Activated naive CD4-positive, alpha-beta T cell treated with anti-CD3 and anti-CD28 coated beads, Interleukin-2, amount 10 ng/mL, durations not matched to agents 7 days and 5 days (primary cell): ENCODE results near the gene KCNJ6.

ENCODE experiments used
- CTCF ChIA-PET: fragments of 350-600 bp; sonication (Branson Sonifier 250); formaldehyde crosslinking; loops from one replicate; lab custom pipeline; 2021; ENCODE audit warnings: antibody characterized with exemption; lab: Charles Lee
- DNase-seq: peaks from one replicate; pipeline ENCODE4 v3.0.0-alpha.2; 2020
- H3K27ac Mint-ChIP-seq: one replicate; pipeline ENCODE4 v1.8.0; 2021; ENCODE audit warnings: mild to moderate bottlenecking, moderate library complexity, mixed read lengths
- H3K27me3 Mint-ChIP-seq: one replicate; pipeline ENCODE4 v1.8.0; 2021; ENCODE audit warnings: mild to moderate bottlenecking, mixed read lengths
- H3K36me3 Mint-ChIP-seq: one replicate; pipeline ENCODE4 v1.8.0; 2021; ENCODE audit warnings: mixed read lengths
- H3K4me1 Mint-ChIP-seq: one replicate; pipeline ENCODE4 v1.8.0; 2021; ENCODE audit warnings: mixed read lengths
- H3K4me3 Mint-ChIP-seq: one replicate; pipeline ENCODE4 v1.8.0; 2021; ENCODE audit warnings: mild to moderate bottlenecking, moderate library complexity, mixed read lengths
- H3K9me3 Mint-ChIP-seq: one replicate; pipeline ENCODE4 v1.8.0; 2021; ENCODE audit warnings: mixed read lengths

Gene KCNJ6

GRCh38 chr21:37800456-37801061 is 115.7 kb downstream of the KCNJ6 start:
- DNase-seq: no peak
- Mint-ChIP-seq H3K27me3 (peaks cover 4% of the 10 kb centered on the region), H3K4me3 (no peak overlapping the region), H3K27ac (no peak overlapping the region), H3K36me3 (no peaks in the 10 kb centered on the region), H3K9me3 (no peaks in the 10 kb centered on the region), H3K4me1 (no peaks in the 10 kb centered on the region)
- CTCF ChIA-PET: no interaction called here

GRCh38 chr21:37800057-37800455 is 116.2 kb downstream of the KCNJ6 start:
- CTCF ChIA-PET: no interaction called here
- Mint-ChIP-seq H3K36me3 (no peaks in the 10 kb centered on the region), H3K4me1 (no peaks in the 10 kb centered on the region), H3K9me3 (no peaks in the 10 kb centered on the region), H3K4me3 (no peak overlapping the region), H3K27ac (no peak overlapping the region), H3K27me3 (peaks cover 4% of the 10 kb centered on the region)
- DNase-seq: no peak

GRCh38 chr21:37799211-37800056 is 116.8 kb downstream of the KCNJ6 start:
- H3K27ac Mint-ChIP-seq: no peak overlapping the region
- H3K4me3 Mint-ChIP-seq: no peak overlapping the region
- H3K36me3 Mint-ChIP-seq: no peaks in the 10 kb centered on the region
- H3K4me1 Mint-ChIP-seq: no peaks in the 10 kb centered on the region
- H3K27me3 Mint-ChIP-seq: peaks cover 4% of the 10 kb centered on the region
- no peaks in the 10 kb centered on the region for H3K9me3 Mint-ChIP-seq
- DNase-seq: no peak
- CTCF ChIA-PET: no interaction called here

GRCh38 chr21:37797403-37797802 is 118.9 kb downstream of the KCNJ6 start:
- CTCF ChIA-PET: no interaction called here
- Mint-ChIP-seq H3K27ac (no peak overlapping the region), H3K4me1 (no peaks in the 10 kb centered on the region), H3K9me3 (no peaks in the 10 kb centered on the region), H3K27me3 (no peaks in the 10 kb centered on the region), H3K4me3 (no peak overlapping the region), H3K36me3 (no peaks in the 10 kb centered on the region)
- DNase-seq: no peak

GRCh38 chr21:37796011-37796410 is 120.2 kb downstream of the KCNJ6 start:
- Mint-ChIP-seq H3K9me3 (no peaks in the 10 kb centered on the region), H3K36me3 (no peaks in the 10 kb centered on the region), H3K27ac (no peak overlapping the region), H3K27me3 (no peaks in the 10 kb centered on the region), H3K4me3 (no peak overlapping the region), H3K4me1 (no peaks in the 10 kb centered on the region)
- DNase-seq: no peak
- CTCF ChIA-PET: no interaction called here

GRCh38 chr21:37793660-37794059 is 122.6 kb downstream of the KCNJ6 start:
- Mint-ChIP-seq H3K36me3 (no peaks in the 10 kb centered on the region), H3K27me3 (no peaks in the 10 kb centered on the region), H3K4me1 (no peaks in the 10 kb centered on the region), H3K4me3 (no peak overlapping the region), H3K27ac (no peak overlapping the region), H3K9me3 (no peaks in the 10 kb centered on the region)
- DNase-seq: no peak
- CTCF ChIA-PET: no interaction called here

GRCh38 chr21:37792046-37792445 is 124.2 kb downstream of the KCNJ6 start:
- no peak for DNase-seq
- Mint-ChIP-seq H3K36me3 (no peaks in the 10 kb centered on the region), H3K4me3 (no peak overlapping the region), H3K9me3 (no peaks in the 10 kb centered on the region), H3K27me3 (no peaks in the 10 kb centered on the region), H3K4me1 (no peaks in the 10 kb centered on the region), H3K27ac (no peak overlapping the region)
- CTCF ChIA-PET: no interaction called here

- H3K36me3 Mint-ChIP-seq: no peaks in the 10 kb centered on the region
Measured at GRCh38 chr21:37790905-37791304, 125.4 kb downstream of the KCNJ6 start.

GRCh38 chr21:37788503-37788902 is 127.8 kb downstream of the KCNJ6 start:
- Mint-ChIP-seq H3K36me3 (no peaks in the 10 kb centered on the region), H3K4me1 (no peaks in the 10 kb centered on the region), H3K4me3 (no peak overlapping the region), H3K27ac (no peak overlapping the region), H3K27me3 (no peaks in the 10 kb centered on the region), H3K9me3 (no peaks in the 10 kb centered on the region)
- CTCF ChIA-PET: no interaction called here
- no peak for DNase-seq

More at GRCh38 chr21:37790905-37791304, 125.4 kb downstream of the KCNJ6 start:
- Mint-ChIP-seq H3K4me1 (no peaks in the 10 kb centered on the region), H3K9me3 (no peaks in the 10 kb centered on the region), H3K27me3 (no peaks in the 10 kb centered on the region), H3K4me3 (no peak overlapping the region), H3K27ac (no peak overlapping the region)
- no peak for DNase-seq
- CTCF ChIA-PET: no interaction called here

- Mint-ChIP-seq H3K36me3 (no peaks in the 10 kb centered on the region), H3K27me3 (no peaks in the 10 kb centered on the region), H3K9me3 (no peaks in the 10 kb centered on the region), H3K4me1 (no peaks in the 10 kb centered on the region), H3K4me3 (no peak overlapping the region), H3K27ac (no peak overlapping the region)
- CTCF ChIA-PET: no interaction called here
- DNase-seq: no peak
Measured at GRCh38 chr21:37787456-37787855, 128.8 kb downstream of the KCNJ6 start.

GRCh38 chr21:37784591-37785318 is 131.5 kb downstream of the KCNJ6 start:
- no peak for DNase-seq
- Mint-ChIP-seq H3K4me3 (no peak overlapping the region), H3K36me3 (no peaks in the 10 kb centered on the region), H3K27ac (no peak overlapping the region), H3K27me3 (no peaks in the 10 kb centered on the region), H3K4me1 (no peaks in the 10 kb centered on the region), H3K9me3 (no peaks in the 10 kb centered on the region)
- CTCF ChIA-PET: interaction anchor here (0.8 kb wide), 1 partner anchor 27 kb away, joined by 3 read pairs; no protein-coding TSS in a partner anchor

GRCh38 chr21:37783016-37783415 is 133.2 kb downstream of the KCNJ6 start:
- CTCF ChIA-PET: no interaction called here
- Mint-ChIP-seq H3K4me1 (no peaks in the 10 kb centered on the region), H3K27ac (no peak overlapping the region), H3K9me3 (no peaks in the 10 kb centered on the region), H3K27me3 (no peaks in the 10 kb centered on the region), H3K4me3 (no peak overlapping the region), H3K36me3 (no peaks in the 10 kb centered on the region)
- no peak for DNase-seq

GRCh38 chr21:37780991-37781983 is 135.0 kb downstream of the KCNJ6 start:
- CTCF ChIA-PET: no interaction called here
- Mint-ChIP-seq H3K4me1 (no peaks in the 10 kb centered on the region), H3K27me3 (no peaks in the 10 kb centered on the region), H3K27ac (no peak overlapping the region), H3K9me3 (no peaks in the 10 kb centered on the region), H3K36me3 (no peaks in the 10 kb centered on the region), H3K4me3 (no peak overlapping the region)
- no peak for DNase-seq

GRCh38 chr21:37771181-37771580 is 145.1 kb downstream of the KCNJ6 start:
- Mint-ChIP-seq H3K4me3 (no peak overlapping the region), H3K9me3 (no peaks in the 10 kb centered on the region), H3K27ac (no peak overlapping the region), H3K4me1 (no peaks in the 10 kb centered on the region), H3K27me3 (no peaks in the 10 kb centered on the region), H3K36me3 (no peaks in the 10 kb centered on the region)
- no peak for DNase-seq
- CTCF ChIA-PET: no interaction called here
